Smooth muscle cell (in vitro differentiated cells): ENCODE results near the gene SEH1L. TPM values are rescaled to one million over a fixed set of nuclear protein-coding genes. Genes with fewer than 3 reads are reported as not detected.

Source experiments
- DNase-seq: peaks from one replicate; lab custom pipeline; 2025; ENCODE audit not compliant: unreplicated experiment; lab: John Stamatoyannopoulos, UW
- H2AFZ ChIP-seq: fragments of 200-600 bp; sonication (generic); 2 replicates; pipeline ENCODE4 v1.6.0; 2016; ENCODE audit warnings: antibody characterized with exemption, low read depth, mild to moderate bottlenecking
- H3F3A ChIP-seq: fragments of 200-600 bp; sonication (generic); 2 replicates; pipeline ENCODE4 v1.6.0; 2017; ENCODE audit warnings: antibody characterized with exemption, low read depth
- H3K27ac ChIP-seq: fragments of 200-600 bp; sonication (generic); 2 replicates; pipeline ENCODE4 v1.5.1; 2016; ENCODE audit warnings: low read depth, mild to moderate bottlenecking
- H3K27me3 ChIP-seq: fragments of 200-600 bp; sonication (generic); 2 replicates; pipeline ENCODE4 v1.6.1; 2016; ENCODE audit warnings: low read depth, mild to moderate bottlenecking
- H3K36me3 ChIP-seq: fragments of 200-600 bp; sonication (generic); 2 replicates; pipeline ENCODE4 v1.5.1; 2016; ENCODE audit warnings: low read depth
- H3K4me1 ChIP-seq: fragments of 200-600 bp; sonication (generic); 2 replicates; pipeline ENCODE4 v1.5.1; 2016; ENCODE audit warnings: low read depth
- H3K4me2 ChIP-seq: fragments of 200-600 bp; sonication (generic); 2 replicates; pipeline ENCODE4 v1.6.0; 2016; ENCODE audit warnings: mild to moderate bottlenecking
- H3K4me3 ChIP-seq: fragments of 200-600 bp; sonication (generic); 2 replicates; pipeline ENCODE4 v1.5.1; 2016; ENCODE audit warnings: mild to moderate bottlenecking
- H3K79me2 ChIP-seq: fragments of 200-600 bp; sonication (generic); 2 replicates; pipeline ENCODE4 v1.6.0; 2016; ENCODE audit warnings: low read depth, mild to moderate bottlenecking
- H3K9ac ChIP-seq: fragments of 200-600 bp; sonication (generic); 2 replicates; pipeline ENCODE4 v1.6.0; 2016; ENCODE audit warnings: low read depth
- H3K9me3 ChIP-seq: fragments of 200-600 bp; sonication (generic); replicated peaks from 2 replicates; pipeline ENCODE4 v1.5.1; 2016; ENCODE audit warnings: low read depth
- H4K20me1 ChIP-seq: fragments of 200-600 bp; sonication (generic); 2 replicates; pipeline ENCODE4 v1.6.0; 2016; ENCODE audit warnings: low read depth
- CTCF ChIP-seq: fragments of 200-600 bp; sonication (generic); IDR thresholded peaks from 2 replicates; pipeline ENCODE4 v1.5.1; 2017; ENCODE audit warnings: borderline replicate concordance, mild to moderate bottlenecking, antibody characterized with exemption; ENCODE audit not compliant: insufficient read depth, poor library complexity, severe bottlenecking
- WGBS: methylation state at CpG from one replicate; pipeline ENCODE4 v1.1.7; 2016; ENCODE audit warnings: low lambda C conversion rate; 5-methylcytosine and 5-hydroxymethylcytosine counted together
- polyA plus RNA-seq: library from polyadenylated mRNA; unstranded; fragments of >200 nt; fragmentation: Nextera tagmentation; extraction: Ambion mirVana; gene quantifications from 2 replicates; pipeline ENCODE4 v1.2.1, GENCODE V29; 2016
- total RNA-seq: library from RNA; depleted of rRNA; stranded (reverse); fragments of >200 nt; gene quantifications from 2 replicates; pipeline ENCODE4 v1.2.3, GENCODE V29; 2014

Gene SEH1L
- total and polyA plus RNA-seq, 2 experiments from 2014 or later = 18.4 to 43.5 TPM

- no peak for TF ChIP-seq CTCF
- H2AFZ ChIP-seq = no peak overlapping the region
- no peak for DNase-seq
- H3K36me3 ChIP-seq = peaks cover 8% of the 10 kb centered on the region
- H3K4me2 ChIP-seq = no peak overlapping the region
- no peak overlapping the region for H3K4me3 ChIP-seq
- peaks cover 19% of the 10 kb centered on the region for H4K20me1 ChIP-seq
- H3F3A ChIP-seq = no peaks in the 10 kb centered on the region
- no peak overlapping the region for H3K9ac ChIP-seq
- peaks cover 3% of the 10 kb centered on the region for H3K79me2 ChIP-seq
- no peaks in the 10 kb centered on the region for H3K9me3 ChIP-seq
- H3K27ac ChIP-seq = no peak overlapping the region
- no peaks in the 10 kb centered on the region for H3K27me3 ChIP-seq
- WGBS = 78% methylated on average over 2 of the region's 2 CpGs
- H3K4me1 ChIP-seq = no peaks in the 10 kb centered on the region
These were observed 59.4 kb downstream of the SEH1L start for GRCh38 chr18:13007248-13007560.

- H3K79me2 ChIP-seq = peaks cover 3% of the 10 kb centered on the region
- no peaks in the 10 kb centered on the region for H3K4me1 ChIP-seq
- H2AFZ ChIP-seq = no peak overlapping the region
- no peaks in the 10 kb centered on the region for H3K27me3 ChIP-seq
- DNase-seq = no peak
- no peak overlapping the region for H3K4me3 ChIP-seq
- H3K4me2 ChIP-seq = no peak overlapping the region
- TF ChIP-seq CTCF = no peak
- H3K36me3 ChIP-seq = peaks cover 8% of the 10 kb centered on the region
- H4K20me1 ChIP-seq = no peaks in the 10 kb centered on the region
- WGBS = 93% methylated on average over 5 of the region's 5 CpGs
- no peaks in the 10 kb centered on the region for H3K9me3 ChIP-seq
- H3F3A ChIP-seq = no peaks in the 10 kb centered on the region
- no peak overlapping the region for H3K9ac ChIP-seq
- no peak overlapping the region for H3K27ac ChIP-seq
These were observed 63.9 kb downstream of the SEH1L start for GRCh38 chr18:13011719-13012118.

DNA sequence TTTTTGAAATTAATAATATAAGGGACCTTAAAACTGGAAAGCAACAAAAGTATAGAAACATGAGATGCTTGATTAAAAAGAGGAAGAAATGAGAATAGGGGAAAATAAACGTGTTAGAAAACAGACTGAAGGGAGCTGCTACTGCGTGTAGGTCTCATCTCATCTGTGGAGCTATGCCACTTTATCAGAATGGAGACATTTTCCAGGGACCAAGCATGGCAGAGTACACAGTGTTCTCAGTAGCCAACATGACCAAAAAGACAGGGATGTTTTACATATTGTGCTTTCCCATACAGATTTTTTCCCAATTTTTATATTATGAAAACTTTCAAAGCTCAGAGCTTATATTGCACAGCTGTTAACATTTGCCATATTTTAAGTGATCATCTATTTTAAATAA is 66.4 kb downstream of the SEH1L start:
- WGBS = 95% methylated on average over 2 of the region's 2 CpGs
- Histone ChIP-seq H3K4me3 (no peak overlapping the region), H3K4me1 (no peaks in the 10 kb centered on the region), H3K27me3 (no peaks in the 10 kb centered on the region), H3K9me3 (no peaks in the 10 kb centered on the region), H3K9ac (no peak overlapping the region), H3K27ac (no peak overlapping the region), H3K79me2 (peaks cover under 1% of the 10 kb centered on the region), H3K36me3 (peaks cover 13% of the 10 kb centered on the region), H2AFZ (no peak overlapping the region), H3K4me2 (no peak overlapping the region), H3F3A (no peaks in the 10 kb centered on the region), H4K20me1 (no peaks in the 10 kb centered on the region)
- TF ChIP-seq CTCF = no peak
- DNase-seq = no peak

DNA sequence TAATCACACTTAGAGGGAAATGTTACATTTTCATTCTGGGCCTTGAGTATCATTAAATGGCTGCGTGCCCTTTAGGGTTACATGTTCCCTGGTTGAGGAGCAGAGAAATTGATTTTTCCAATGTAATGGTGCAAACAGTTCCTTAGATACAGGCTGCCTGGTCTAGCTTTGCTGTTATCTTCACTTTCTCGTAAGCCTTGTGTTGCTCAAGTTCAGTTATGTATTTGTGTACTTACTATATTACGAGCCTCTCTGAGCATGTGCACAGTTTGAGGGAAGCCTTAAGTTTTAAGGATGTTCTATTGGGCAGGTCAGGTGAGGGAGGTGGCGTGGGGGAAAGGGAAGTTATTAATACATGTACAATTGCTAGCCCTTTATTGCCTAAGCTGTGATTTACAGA is 67.0 kb downstream of the SEH1L start:
- Histone ChIP-seq H3K27ac (no peak overlapping the region), H3K79me2 (no peaks in the 10 kb centered on the region), H3K4me2 (no peak overlapping the region), H4K20me1 (no peaks in the 10 kb centered on the region), H3K4me1 (no peaks in the 10 kb centered on the region), H3K27me3 (no peaks in the 10 kb centered on the region), H3F3A (no peaks in the 10 kb centered on the region), H3K36me3 (peaks cover 13% of the 10 kb centered on the region), H3K4me3 (no peak overlapping the region), H3K9ac (no peak overlapping the region), H3K9me3 (no peaks in the 10 kb centered on the region), H2AFZ (no peak overlapping the region)
- WGBS = 68% methylated on average over 4 of the region's 4 CpGs
- TF ChIP-seq CTCF = no peak
- DNase-seq = no peak
